Vagina (tissue), 2 donors: ENCODE results near the gene OVCA2. TPM values are rescaled to one million over a fixed set of nuclear protein-coding genes. Genes with fewer than 3 reads are reported as not detected.

Experiments
- DNase-seq, 2 donors: peaks; one replicate each; pipeline ENCODE4 v3.0.0-alpha.2; 2017; ENCODE audit errors: extremely low spot score in 2 of 2
- H3K27ac ChIP-seq: fragments of 200-600 bp; sonication (generic); one replicate; pipeline ENCODE4 v1.5.1; 2019
- H3K27me3 ChIP-seq: fragments of 200-600 bp; sonication (generic); one replicate; pipeline ENCODE4 v1.5.1; 2019
- H3K36me3 ChIP-seq, 2 donors: fragments of 200-600 bp; sonication (generic); one replicate each; pipeline ENCODE4 v1.5.1; 2017 to 2019
- H3K4me1 ChIP-seq: fragments of 200-600 bp; sonication (generic); one replicate; pipeline ENCODE4 v1.5.1; 2019
- H3K4me3 ChIP-seq, 2 donors: fragments of 200-600 bp; sonication (generic); 1 replicate in 1 of 2; 2 replicates in 1 of 2; pipeline ENCODE4 v1.5.1; 2016 to 2019
- H3K9me3 ChIP-seq: fragments of 200-600 bp; sonication (generic); one replicate; pipeline ENCODE4 v1.5.1; 2019
- CTCF ChIP-seq, 3 experiments: fragments of 450-650 bp in 2 of 3; fragments of 200-600 bp in 1 of 3; sonication (generic) in 1 of 3; IDR thresholded peaks; one replicate each; pipeline ENCODE4 v1.5.1; 2017 to 2019; ENCODE audit warnings: antibody characterized with exemption in 3 of 3, mild to moderate bottlenecking in 2 of 3, moderate library complexity in 2 of 3
- POLR2A ChIP-seq, 2 donors: fragments of 450-650 bp; IDR thresholded peaks; one replicate each; pipeline ENCODE4 v1.6.1; 2017; ENCODE audit warnings: antibody characterized with exemption in 2 of 2, mild to moderate bottlenecking in 2 of 2, moderate library complexity in 2 of 2
- POLR2AphosphoS5 ChIP-seq, 2 donors: sonication (generic); formaldehyde crosslinking; IDR thresholded peaks; one replicate each; pipeline ENCODE4 v1.9.0; 2017; ENCODE audit warnings: antibody characterized with exemption in 2 of 2, mild to moderate bottlenecking in 2 of 2, low read depth in 1 of 2; ENCODE audit not compliant: insufficient read depth in 1 of 2
- intact Hi-C: fragments of 100-400 bp; cut with DNase I; formaldehyde crosslinking; loops from one replicate; pipeline ENCODE4 v1.15.1; 2023
- total RNA-seq: library from RNA; depleted of rRNA; stranded (reverse); fragments of >200 nt; gene quantifications from one replicate; pipeline ENCODE4 v1.2.3, GENCODE V29; 2016

The OVCA2 gene
- total RNA-seq, 1 donor from 2014 or later: 24.3 TPM

GRCh38 chr17:2025622-2026309, 16.1 kb upstream of the OVCA2 start:
- no peaks in the 10 kb centered on the region for H3K36me3 ChIP-seq
- no peaks in the 10 kb centered on the region for H3K9me3 ChIP-seq
- TF ChIP-seq POLR2AphosphoS5 (IDR thresholded peaks at IDR 0.05; ENCODE audit: insufficient read depth in 1 of 2, low read depth in 1 of 2) (peak in 1 of 2 donors; percentile 24), CTCF (IDR thresholded peaks at IDR 0.05) (peak; percentile 30 to 60 (median 57)), POLR2A (IDR thresholded peaks at IDR 0.05) (no peak)
- peaks cover 42% of the 10 kb centered on the region for H3K4me1 ChIP-seq
- H3K27me3 ChIP-seq: no peaks in the 10 kb centered on the region
- intact Hi-C loops: loop anchor here (1.0 kb wide), 1 partner anchor 116 kb away; no protein-coding TSS in a partner anchor
- no peak for DNase-seq
- peak overlapping the region; percentile 60 to 64 for H3K4me3 ChIP-seq
- peak overlapping the region; percentile 80 for H3K27ac ChIP-seq

- H3K4me3 ChIP-seq: no peak overlapping the region
- H3K9me3 ChIP-seq: no peaks in the 10 kb centered on the region
- H3K4me1 ChIP-seq: peaks cover 58% of the 10 kb centered on the region
- no peaks in the 10 kb centered on the region for H3K36me3 ChIP-seq
- TF ChIP-seq CTCF (IDR thresholded peaks at IDR 0.05): no peak
- no peak for TF ChIP-seq POLR2A (IDR thresholded peaks at IDR 0.05)
- intact Hi-C loops: no loop called here
- H3K27ac ChIP-seq: no peak overlapping the region
- DNase-seq: no peak
- H3K27me3 ChIP-seq: no peaks in the 10 kb centered on the region
Observed at GRCh38 chr17:2027528-2028233, 14.1 kb upstream of the OVCA2 start.

GRCh38 chr17:2028234-2028614, 13.6 kb upstream of the OVCA2 start:
- Histone ChIP-seq H3K4me3 (no peak overlapping the region), H3K9me3 (no peaks in the 10 kb centered on the region), H3K27me3 (no peaks in the 10 kb centered on the region), H3K27ac (no peak overlapping the region), H3K36me3 (no peaks in the 10 kb centered on the region), H3K4me1 (peaks cover 54% of the 10 kb centered on the region)
- intact Hi-C loops: no loop called here
- no peak for DNase-seq
- TF ChIP-seq POLR2A (IDR thresholded peaks at IDR 0.05) (no peak), CTCF (IDR thresholded peaks at IDR 0.05) (no peak), POLR2AphosphoS5 (IDR thresholded peaks at IDR 0.05; ENCODE audit: insufficient read depth in 1 of 2, low read depth in 1 of 2) (no peak)

GRCh38 chr17:2028737-2029136, 13.1 kb upstream of the OVCA2 start:
- DNase-seq: no peak
- Histone ChIP-seq H3K4me1 (peaks cover 49% of the 10 kb centered on the region), H3K4me3 (no peak overlapping the region), H3K9me3 (no peaks in the 10 kb centered on the region), H3K27ac (no peak overlapping the region), H3K27me3 (no peaks in the 10 kb centered on the region), H3K36me3 (peaks cover 0 to 4% of the 10 kb centered on the region in 2 donors)
- TF ChIP-seq POLR2A (IDR thresholded peaks at IDR 0.05): no peak
- TF ChIP-seq CTCF (IDR thresholded peaks at IDR 0.05): no peak
- intact Hi-C loops: no loop called here
